ENCODE results near the gene F5. TPM values are rescaled to one million over a fixed set of nuclear protein-coding genes. Genes with fewer than 3 reads are reported as not detected.

The F5 gene
- total and polyA plus RNA-seq, 2 experiments from 2014 or later, result 0.16 TPM; not detected in 1

DNA sequence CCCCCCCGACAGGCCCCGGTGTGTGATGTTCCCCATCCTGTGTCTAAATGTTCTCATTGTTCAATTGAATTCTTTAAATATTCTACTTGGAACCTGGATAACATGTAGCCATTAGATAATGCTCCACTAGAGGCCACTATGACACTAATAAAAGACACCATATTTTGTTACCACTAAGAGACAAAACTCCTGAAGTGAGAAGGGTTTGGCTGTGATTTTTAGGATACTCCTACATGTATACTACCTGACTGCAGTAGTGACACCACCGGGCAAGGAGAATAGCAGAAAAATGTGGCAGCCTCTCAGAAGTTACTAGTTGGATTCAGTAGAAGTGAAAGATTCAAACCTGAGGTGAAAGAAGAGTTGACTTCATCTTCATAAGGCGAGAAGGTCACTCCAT is 36.0 kb downstream of the F5 start:
- Mint-ChIP-seq H3K4me3 (no peak overlapping the region), H3K4me1 (no peaks in the 10 kb centered on the region), H3K27ac (no peak overlapping the region), H3K36me3 (ENCODE audit: low read depth) (no peaks in the 10 kb centered on the region), H3K27me3 (ENCODE audit: insufficient read depth, low read depth, poor library complexity) (no peaks in the 10 kb centered on the region), H3K9me3 (no peaks in the 10 kb centered on the region)
- H2AFZ ChIP-seq, result no peak overlapping the region
- no peaks in the 10 kb centered on the region for H3K4me1 ChIP-seq (ENCODE audit: insufficient read depth)
- H3K27ac ChIP-seq (ENCODE audit: low read depth), result no peak overlapping the region
- TF ChIP-seq POLR2AphosphoS5 (IDR thresholded peaks at IDR 0.05; ENCODE audit: low read depth), result no peak
- TF ChIP-seq, protein P1, sequence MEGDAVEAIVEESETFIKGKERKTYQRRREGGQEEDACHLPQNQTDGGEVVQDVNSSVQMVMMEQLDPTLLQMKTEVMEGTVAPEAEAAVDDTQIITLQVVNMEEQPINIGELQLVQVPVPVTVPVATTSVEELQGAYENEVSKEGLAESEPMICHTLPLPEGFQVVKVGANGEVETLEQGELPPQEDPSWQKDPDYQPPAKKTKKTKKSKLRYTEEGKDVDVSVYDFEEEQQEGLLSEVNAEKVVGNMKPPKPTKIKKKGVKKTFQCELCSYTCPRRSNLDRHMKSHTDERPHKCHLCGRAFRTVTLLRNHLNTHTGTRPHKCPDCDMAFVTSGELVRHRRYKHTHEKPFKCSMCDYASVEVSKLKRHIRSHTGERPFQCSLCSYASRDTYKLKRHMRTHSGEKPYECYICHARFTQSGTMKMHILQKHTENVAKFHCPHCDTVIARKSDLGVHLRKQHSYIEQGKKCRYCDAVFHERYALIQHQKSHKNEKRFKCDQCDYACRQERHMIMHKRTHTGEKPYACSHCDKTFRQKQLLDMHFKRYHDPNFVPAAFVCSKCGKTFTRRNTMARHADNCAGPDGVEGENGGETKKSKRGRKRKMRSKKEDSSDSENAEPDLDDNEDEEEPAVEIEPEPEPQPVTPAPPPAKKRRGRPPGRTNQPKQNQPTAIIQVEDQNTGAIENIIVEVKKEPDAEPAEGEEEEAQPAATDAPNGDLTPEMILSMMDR (conservative IDR thresholded peaks at IDR 0.05; ENCODE audit: low read depth in 2 of 2), result peak; percentile 58 to 70
- H3K79me2 ChIP-seq (replicated peaks; ENCODE audit: insufficient read depth), result no peaks in the 10 kb centered on the region
- no peaks in the 10 kb centered on the region for H3K27me3 ChIP-seq (ENCODE audit: insufficient read depth)
- no peaks in the 10 kb centered on the region for H3K9me2 ChIP-seq (ENCODE audit: insufficient read depth)
- H3F3A ChIP-seq (replicated peaks; ENCODE audit: low read depth), result no peaks in the 10 kb centered on the region
- no peaks in the 10 kb centered on the region for H3K36me3 ChIP-seq (ENCODE audit: insufficient read depth)
- ATAC-seq (peak; percentile 80), DNase-seq (ENCODE audit: low spot score) (peak; percentile 77)
- H3K4me3 ChIP-seq, result no peak overlapping the region
- no peak overlapping the region for H3K4me2 ChIP-seq
- no peaks in the 10 kb centered on the region for H4K20me1 ChIP-seq (replicated peaks; ENCODE audit: insufficient read depth)

DNA sequence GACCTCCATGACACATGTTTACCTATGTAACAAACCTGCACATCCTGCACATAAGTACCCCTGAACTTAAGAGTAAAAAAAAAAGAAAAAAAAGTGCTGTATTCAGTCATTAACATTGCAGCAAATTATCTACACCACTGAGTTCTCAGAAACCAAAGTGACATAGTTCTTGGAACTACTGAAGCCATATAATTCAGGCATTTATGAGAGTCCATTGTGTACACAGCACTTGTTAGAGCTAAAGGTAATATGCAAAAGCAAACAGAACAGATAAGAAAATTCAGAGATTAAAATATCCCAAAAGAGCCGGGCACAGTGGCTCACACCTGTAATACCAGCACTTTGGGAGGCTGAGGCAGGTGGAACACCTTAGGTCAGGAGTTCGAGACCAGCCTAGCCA is 38.0 kb downstream of the F5 start:
- H3K4me1 Mint-ChIP-seq, result no peaks in the 10 kb centered on the region
- no peak overlapping the region for H3K4me3 Mint-ChIP-seq
- no peaks in the 10 kb centered on the region; the same call in 1 of the 2 replicates for H4K20me1 ChIP-seq (replicated peaks; ENCODE audit: insufficient read depth)
- no peaks in the 10 kb centered on the region for H3K27me3 ChIP-seq (ENCODE audit: insufficient read depth)
- H3K27me3 Mint-ChIP-seq (ENCODE audit: insufficient read depth, low read depth, poor library complexity), result no peaks in the 10 kb centered on the region
- H3K9me3 Mint-ChIP-seq, result no peaks in the 10 kb centered on the region
- H3K36me3 Mint-ChIP-seq (ENCODE audit: low read depth), result no peaks in the 10 kb centered on the region
- no peak overlapping the region for H3K27ac Mint-ChIP-seq
- DNase-seq (ENCODE audit: low spot score) (no peak), ATAC-seq (no peak)
- H3F3A ChIP-seq (replicated peaks; ENCODE audit: low read depth), result no peaks in the 10 kb centered on the region
- no peak overlapping the region for H3K27ac ChIP-seq (ENCODE audit: low read depth)
- H3K4me3 ChIP-seq, result no peak overlapping the region
- H2AFZ ChIP-seq, result no peak overlapping the region
- no peak overlapping the region for H3K4me2 ChIP-seq
- no peaks in the 10 kb centered on the region for H3K36me3 ChIP-seq (ENCODE audit: insufficient read depth)
- H3K79me2 ChIP-seq (replicated peaks; ENCODE audit: insufficient read depth), result no peaks in the 10 kb centered on the region
- no peaks in the 10 kb centered on the region for H3K9me2 ChIP-seq (ENCODE audit: insufficient read depth)
- H3K4me1 ChIP-seq (ENCODE audit: insufficient read depth), result no peaks in the 10 kb centered on the region
- TF ChIP-seq ZNF114 (CRISPR knock-in tag; IDR thresholded peaks at IDR 0.05) (no peak), ZNF331 (CRISPR knock-in tag; IDR thresholded peaks at IDR 0.05; ENCODE audit: low read depth) (no peak), STAT1 (IDR thresholded peaks at IDR 0.05; ENCODE audit: unreplicated experiment) (no peak), NANOG (IDR thresholded peaks at IDR 0.05; ENCODE audit: borderline replicate concordance) (no peak), ZNF462 (CRISPR knock-in tag; IDR thresholded peaks at IDR 0.05) (no peak)
- TF ChIP-seq, protein P1 (conservative IDR thresholded peaks at IDR 0.05; ENCODE audit: low read depth in 2 of 2), result no peak
- TF ChIP-seq, protein P2, sequence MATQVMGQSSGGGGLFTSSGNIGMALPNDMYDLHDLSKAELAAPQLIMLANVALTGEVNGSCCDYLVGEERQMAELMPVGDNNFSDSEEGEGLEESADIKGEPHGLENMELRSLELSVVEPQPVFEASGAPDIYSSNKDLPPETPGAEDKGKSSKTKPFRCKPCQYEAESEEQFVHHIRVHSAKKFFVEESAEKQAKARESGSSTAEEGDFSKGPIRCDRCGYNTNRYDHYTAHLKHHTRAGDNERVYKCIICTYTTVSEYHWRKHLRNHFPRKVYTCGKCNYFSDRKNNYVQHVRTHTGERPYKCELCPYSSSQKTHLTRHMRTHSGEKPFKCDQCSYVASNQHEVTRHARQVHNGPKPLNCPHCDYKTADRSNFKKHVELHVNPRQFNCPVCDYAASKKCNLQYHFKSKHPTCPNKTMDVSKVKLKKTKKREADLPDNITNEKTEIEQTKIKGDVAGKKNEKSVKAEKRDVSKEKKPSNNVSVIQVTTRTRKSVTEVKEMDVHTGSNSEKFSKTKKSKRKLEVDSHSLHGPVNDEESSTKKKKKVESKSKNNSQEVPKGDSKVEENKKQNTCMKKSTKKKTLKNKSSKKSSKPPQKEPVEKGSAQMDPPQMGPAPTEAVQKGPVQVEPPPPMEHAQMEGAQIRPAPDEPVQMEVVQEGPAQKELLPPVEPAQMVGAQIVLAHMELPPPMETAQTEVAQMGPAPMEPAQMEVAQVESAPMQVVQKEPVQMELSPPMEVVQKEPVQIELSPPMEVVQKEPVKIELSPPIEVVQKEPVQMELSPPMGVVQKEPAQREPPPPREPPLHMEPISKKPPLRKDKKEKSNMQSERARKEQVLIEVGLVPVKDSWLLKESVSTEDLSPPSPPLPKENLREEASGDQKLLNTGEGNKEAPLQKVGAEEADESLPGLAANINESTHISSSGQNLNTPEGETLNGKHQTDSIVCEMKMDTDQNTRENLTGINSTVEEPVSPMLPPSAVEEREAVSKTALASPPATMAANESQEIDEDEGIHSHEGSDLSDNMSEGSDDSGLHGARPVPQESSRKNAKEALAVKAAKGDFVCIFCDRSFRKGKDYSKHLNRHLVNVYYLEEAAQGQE (IDR thresholded peaks at IDR 0.05; ENCODE audit: unreplicated experiment), result no peak
